Measurements from ENCODE around the gene FHOD1. TPM values are rescaled to one million over a fixed set of nuclear protein-coding genes. Genes with fewer than 3 reads are reported as not detected.

FHOD1 gene
- total RNA-seq, 1 experiment from 2014 or later = 96.4 TPM

- peak; percentile 95 for DNase-seq (ENCODE audit: low spot score)
Measured at GRCh38 chr16:67244387-67245185, 2.7 kb downstream of the FHOD1 start.

GRCh38 chr16:67243481-67243880 is 3.8 kb downstream of the FHOD1 start:
- H3K27ac ChIP-seq (ENCODE audit: low read depth, low read length, poor library complexity, severe bottlenecking) = peak overlapping the region; percentile 79
- TF ChIP-seq EZH2 (IDR thresholded peaks at IDR 0.05; ENCODE audit: borderline replicate concordance, low read depth, low read length, poor library complexity, severe bottlenecking) = no peak
- no peak for TF ChIP-seq CTCF (conservative IDR thresholded peaks at IDR 0.05; ENCODE audit: low read depth, low read length)
- intact Hi-C loops (cut with micrococcal nuclease; ENCODE audit: unreplicated experiment) = no loop called here
- ChIA-PET CTCF (no interaction called here), POLR2A (ENCODE audit: low non-redundant PET) (interaction anchor here (0.6 kb wide), 1 partner anchor 12 kb away, joined by 3 read pairs; no protein-coding TSS in a partner anchor)
- H3K4me3 ChIP-seq (ENCODE audit: low read depth, low read length, poor library complexity, severe bottlenecking) = no peak overlapping the region
- DNase-seq (ENCODE audit: low spot score) = peak; percentile 37
- peaks cover 2% of the 10 kb centered on the region for H3K36me3 ChIP-seq (ENCODE audit: insufficient read depth, low read length, poor library complexity, severe bottlenecking)
- H3K9me3 ChIP-seq (ENCODE audit: low read depth, low read length, poor library complexity, severe bottlenecking) = no peaks in the 10 kb centered on the region
- H3K4me1 ChIP-seq (ENCODE audit: insufficient read depth, low read length, poor library complexity, severe bottlenecking) = peaks cover 58% of the 10 kb centered on the region
- no peaks in the 10 kb centered on the region for H3K27me3 ChIP-seq (replicated peaks; ENCODE audit: insufficient read depth, low read depth, low read length, poor library complexity)
- no TSS peak for BruUV-seq (replicated peaks)

More at GRCh38 chr16:67244387-67245185, 2.7 kb downstream of the FHOD1 start:
- intact Hi-C loops (cut with micrococcal nuclease; ENCODE audit: unreplicated experiment) = no loop called here
- Histone ChIP-seq H3K4me1 (ENCODE audit: insufficient read depth, low read length, poor library complexity, severe bottlenecking) (peaks cover 67% of the 10 kb centered on the region), H3K27ac (ENCODE audit: low read depth, low read length, poor library complexity, severe bottlenecking) (peak overlapping the region; percentile 79), H3K4me3 (ENCODE audit: low read depth, low read length, poor library complexity, severe bottlenecking) (no peak overlapping the region), H3K36me3 (ENCODE audit: insufficient read depth, low read length, poor library complexity, severe bottlenecking) (no peaks in the 10 kb centered on the region), H3K27me3 (replicated peaks; ENCODE audit: insufficient read depth, low read depth, low read length, poor library complexity) (no peaks in the 10 kb centered on the region), H3K9me3 (ENCODE audit: low read depth, low read length, poor library complexity, severe bottlenecking) (no peaks in the 10 kb centered on the region)
- BruUV-seq (replicated peaks) = no TSS peak
- CTCF ChIA-PET = interaction anchor here (0.5 to 1.1 kb wide), 4 partner anchors 44 to 287 kb away, joined by 3 to 8 read pairs (median 6); no protein-coding TSS in a partner anchor
- TF ChIP-seq CTCF (conservative IDR thresholded peaks at IDR 0.05; ENCODE audit: low read depth, low read length) = no peak
- TF ChIP-seq EZH2 (IDR thresholded peaks at IDR 0.05; ENCODE audit: borderline replicate concordance, low read depth, low read length, poor library complexity, severe bottlenecking) = no peak
- POLR2A ChIA-PET (ENCODE audit: low non-redundant PET) = interaction anchor here (0.6 kb wide), 1 partner anchor 266 kb away, joined by 4 read pairs; no protein-coding TSS in a partner anchor

DNA sequence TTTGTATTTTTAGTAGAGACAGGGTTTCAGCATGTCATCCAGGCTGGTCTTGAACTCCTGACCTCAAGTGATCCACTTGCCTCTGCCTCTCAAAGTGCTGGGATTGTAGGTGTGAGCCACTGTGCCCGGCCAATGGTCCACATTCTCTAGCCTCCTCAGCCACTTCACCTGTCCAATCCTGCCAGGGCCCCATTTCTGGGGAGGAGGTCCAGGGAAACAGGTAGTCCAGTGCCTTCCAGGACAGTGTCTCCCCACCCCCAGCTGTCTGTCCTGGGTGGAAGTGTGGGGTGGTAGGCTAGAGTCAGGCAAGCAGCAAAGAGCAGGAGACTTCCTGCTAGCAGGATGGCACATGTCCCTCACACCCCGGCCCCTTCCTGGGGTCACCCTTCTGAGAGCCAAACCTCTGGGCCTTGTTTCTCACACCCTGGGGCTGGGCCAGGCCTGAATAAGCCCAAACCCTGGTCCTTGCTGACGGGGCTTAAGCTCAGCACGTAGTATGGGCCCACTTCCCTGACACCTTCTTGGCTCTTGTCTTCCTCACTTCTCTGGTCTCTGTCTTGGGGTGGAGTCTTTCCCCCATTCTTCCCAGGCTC is 5.0 kb downstream of the FHOD1 start:
- BruUV-seq (replicated peaks) = no TSS peak
- H3K9me3 ChIP-seq (ENCODE audit: low read depth, low read length, poor library complexity, severe bottlenecking) = no peaks in the 10 kb centered on the region
- no peak for DNase-seq (ENCODE audit: low spot score)
- POLR2A ChIA-PET (ENCODE audit: low non-redundant PET) = no interaction called here
- H3K27ac ChIP-seq (ENCODE audit: low read depth, low read length, poor library complexity, severe bottlenecking) = peak overlapping the region; percentile 80
- H3K27me3 ChIP-seq (replicated peaks; ENCODE audit: insufficient read depth, low read depth, low read length, poor library complexity) = no peaks in the 10 kb centered on the region
- intact Hi-C loops (cut with micrococcal nuclease; ENCODE audit: unreplicated experiment) = no loop called here
- H3K4me1 ChIP-seq (ENCODE audit: insufficient read depth, low read length, poor library complexity, severe bottlenecking) = peaks cover 48% of the 10 kb centered on the region
- no peak overlapping the region for H3K4me3 ChIP-seq (ENCODE audit: low read depth, low read length, poor library complexity, severe bottlenecking)
- peaks cover 12% of the 10 kb centered on the region for H3K36me3 ChIP-seq (ENCODE audit: insufficient read depth, low read length, poor library complexity, severe bottlenecking)
- no peak for TF ChIP-seq EZH2 (IDR thresholded peaks at IDR 0.05; ENCODE audit: borderline replicate concordance, low read depth, low read length, poor library complexity, severe bottlenecking)
- TF ChIP-seq CTCF (conservative IDR thresholded peaks at IDR 0.05; ENCODE audit: low read depth, low read length) = no peak
- CTCF ChIA-PET = no interaction called here
